Measurements from ENCODE around the gene NLRX1.
"Not testable (repeated sequence)": the region's sequence is repeated elsewhere in the genome, so short reads cannot be mapped to it uniquely, and the experiment has no call there.

The NLRX1 gene

DNA sequence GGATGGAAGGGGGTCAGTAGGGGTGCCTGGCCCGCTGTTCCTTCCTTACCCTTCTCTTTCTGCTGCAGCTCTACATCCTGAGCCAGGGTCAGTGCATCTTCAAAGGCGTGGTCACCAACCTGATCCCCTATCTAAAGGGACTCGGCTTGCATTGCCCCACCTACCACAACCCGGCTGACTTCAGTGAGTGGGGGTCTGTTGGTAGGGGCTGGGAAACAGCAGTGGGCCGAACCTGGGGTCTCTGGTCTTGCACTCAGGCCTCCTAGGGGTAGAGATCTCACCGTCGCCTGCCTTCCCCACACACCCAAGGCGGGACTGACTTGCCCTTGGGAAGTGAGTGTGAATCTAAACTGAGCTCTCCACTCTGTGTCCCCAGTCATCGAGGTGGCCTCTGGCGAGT, 12.0 kb upstream of the NLRX1 start:
- Histone ChIP-seq H3K27me3 (no peaks in the 10 kb centered on the region), H3K4me1 (no peaks in the 10 kb centered on the region), H3K4me3 (no peak overlapping the region), H3K9me3 (no peaks in the 10 kb centered on the region), H3K27ac (no peak overlapping the region), H3K36me3 (no peaks in the 10 kb centered on the region)
- no peak for DNase-seq
- intact Hi-C loops (cut with DNase I; ENCODE audit: low total_unique reads), result no loop called here
- TF ChIP-seq, protein P1, sequence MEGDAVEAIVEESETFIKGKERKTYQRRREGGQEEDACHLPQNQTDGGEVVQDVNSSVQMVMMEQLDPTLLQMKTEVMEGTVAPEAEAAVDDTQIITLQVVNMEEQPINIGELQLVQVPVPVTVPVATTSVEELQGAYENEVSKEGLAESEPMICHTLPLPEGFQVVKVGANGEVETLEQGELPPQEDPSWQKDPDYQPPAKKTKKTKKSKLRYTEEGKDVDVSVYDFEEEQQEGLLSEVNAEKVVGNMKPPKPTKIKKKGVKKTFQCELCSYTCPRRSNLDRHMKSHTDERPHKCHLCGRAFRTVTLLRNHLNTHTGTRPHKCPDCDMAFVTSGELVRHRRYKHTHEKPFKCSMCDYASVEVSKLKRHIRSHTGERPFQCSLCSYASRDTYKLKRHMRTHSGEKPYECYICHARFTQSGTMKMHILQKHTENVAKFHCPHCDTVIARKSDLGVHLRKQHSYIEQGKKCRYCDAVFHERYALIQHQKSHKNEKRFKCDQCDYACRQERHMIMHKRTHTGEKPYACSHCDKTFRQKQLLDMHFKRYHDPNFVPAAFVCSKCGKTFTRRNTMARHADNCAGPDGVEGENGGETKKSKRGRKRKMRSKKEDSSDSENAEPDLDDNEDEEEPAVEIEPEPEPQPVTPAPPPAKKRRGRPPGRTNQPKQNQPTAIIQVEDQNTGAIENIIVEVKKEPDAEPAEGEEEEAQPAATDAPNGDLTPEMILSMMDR (IDR thresholded peaks at IDR 0.05), result no peak

DNA sequence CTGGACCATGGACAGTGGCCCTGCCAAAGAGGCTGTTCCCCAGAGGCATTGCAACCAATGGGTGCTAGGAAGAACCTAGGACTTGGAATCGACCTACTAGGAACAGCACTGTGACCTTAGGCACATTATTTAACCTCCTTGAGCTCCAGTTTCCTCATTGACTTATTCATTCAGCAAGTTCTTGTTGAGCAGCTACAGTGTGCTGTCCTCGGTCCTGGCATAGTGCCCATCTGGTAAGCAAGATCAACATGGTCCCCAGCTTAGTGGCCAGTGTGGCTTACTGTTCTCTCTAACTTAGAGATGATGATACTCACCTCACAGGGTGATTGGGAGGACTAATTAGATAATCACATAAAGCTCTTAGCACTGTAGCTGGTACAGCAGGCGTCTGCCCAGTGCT, 11.5 kb upstream of the NLRX1 start:
- H3K36me3 ChIP-seq, result no peaks in the 10 kb centered on the region
- intact Hi-C loops (cut with DNase I; ENCODE audit: low total_unique reads), result no loop called here
- no peaks in the 10 kb centered on the region for H3K27me3 ChIP-seq
- TF ChIP-seq, protein P1 (IDR thresholded peaks at IDR 0.05), result no peak
- no peaks in the 10 kb centered on the region for H3K9me3 ChIP-seq
- no peak overlapping the region for H3K27ac ChIP-seq
- H3K4me1 ChIP-seq, result no peaks in the 10 kb centered on the region
- DNase-seq, result no peak
- no peak overlapping the region for H3K4me3 ChIP-seq

DNA sequence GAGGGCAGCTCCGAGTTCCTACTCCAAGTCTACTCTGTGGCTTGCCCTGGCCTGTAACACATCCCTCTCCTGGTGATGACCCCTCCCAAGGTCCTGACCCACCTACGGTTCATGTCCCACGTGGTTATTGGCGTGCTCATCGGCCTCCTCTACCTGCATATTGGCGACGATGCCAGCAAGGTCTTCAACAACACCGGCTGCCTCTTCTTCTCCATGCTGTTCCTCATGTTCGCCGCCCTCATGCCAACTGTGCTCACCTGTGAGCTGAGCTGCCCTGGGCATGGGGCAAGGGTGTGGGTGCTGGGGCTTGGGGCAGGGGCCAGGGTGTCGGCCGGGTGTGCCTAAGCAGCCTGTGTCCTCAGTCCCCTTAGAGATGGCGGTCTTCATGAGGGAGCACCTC, 10.1 kb upstream of the NLRX1 start:
- H3K36me3 ChIP-seq, result no peaks in the 10 kb centered on the region
- no peak for DNase-seq
- H3K4me3 ChIP-seq, result no peak overlapping the region
- H3K27ac ChIP-seq, result no peak overlapping the region
- TF ChIP-seq, protein P1 (IDR thresholded peaks at IDR 0.05), result no peak
- no peaks in the 10 kb centered on the region for H3K9me3 ChIP-seq
- no peaks in the 10 kb centered on the region for H3K4me1 ChIP-seq
- no peaks in the 10 kb centered on the region for H3K27me3 ChIP-seq
- intact Hi-C loops (cut with DNase I; ENCODE audit: low total_unique reads), result no loop called here

DNA sequence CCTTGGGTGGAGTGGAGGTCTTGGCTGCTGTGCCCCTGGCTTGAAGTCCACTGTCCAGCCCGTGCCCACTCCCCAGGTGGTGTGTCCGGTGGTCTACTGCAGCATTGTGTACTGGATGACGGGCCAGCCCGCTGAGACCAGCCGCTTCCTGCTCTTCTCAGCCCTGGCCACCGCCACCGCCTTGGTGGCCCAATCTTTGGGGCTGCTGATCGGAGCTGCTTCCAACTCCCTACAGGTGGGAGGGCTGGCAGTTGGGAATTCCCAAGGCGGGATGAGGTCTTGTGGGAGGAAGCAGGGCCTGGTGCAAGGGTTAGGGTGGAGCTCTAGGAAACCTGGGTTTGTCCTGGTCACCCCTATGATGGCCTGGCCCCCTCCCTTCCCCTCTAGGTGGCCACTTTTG, 8.4 kb upstream of the NLRX1 start:
- no peak for DNase-seq
- no peaks in the 10 kb centered on the region for H3K36me3 ChIP-seq
- TF ChIP-seq, protein P1 (IDR thresholded peaks at IDR 0.05), result no peak
- no peak overlapping the region for H3K4me3 ChIP-seq
- H3K27ac ChIP-seq, result no peak overlapping the region
- H3K4me1 ChIP-seq, result no peaks in the 10 kb centered on the region
- no peaks in the 10 kb centered on the region for H3K9me3 ChIP-seq
- H3K27me3 ChIP-seq, result no peaks in the 10 kb centered on the region
- intact Hi-C loops (cut with DNase I; ENCODE audit: low total_unique reads), result no loop called here

DNA sequence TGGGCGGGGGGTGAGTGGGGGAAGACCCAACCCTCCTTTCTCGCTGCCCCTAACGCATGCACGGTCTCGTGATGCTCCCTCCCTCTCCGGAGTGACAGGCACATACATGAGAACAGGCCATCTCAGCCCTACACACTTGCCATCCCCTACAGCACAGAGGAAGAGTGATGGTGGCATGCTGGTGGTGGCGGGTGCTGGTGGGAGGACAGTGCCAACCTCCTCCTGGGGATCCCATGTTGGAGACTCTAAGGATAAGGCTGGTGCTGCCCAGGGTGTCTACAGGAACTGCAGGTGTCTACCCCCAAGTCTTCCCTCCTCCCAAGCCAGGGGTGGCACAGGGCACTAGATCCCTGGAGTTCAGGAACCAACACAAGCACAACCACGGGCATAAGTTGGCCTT, 6.7 kb upstream of the NLRX1 start:
- Histone ChIP-seq H3K4me3 (no peak overlapping the region), H3K9me3 (no peaks in the 10 kb centered on the region), H3K36me3 (no peaks in the 10 kb centered on the region), H3K27ac (no peak overlapping the region), H3K27me3 (no peaks in the 10 kb centered on the region), H3K4me1 (no peaks in the 10 kb centered on the region)
- TF ChIP-seq, protein P1 (IDR thresholded peaks at IDR 0.05), result no peak
- no peak for DNase-seq
- intact Hi-C loops (cut with DNase I; ENCODE audit: low total_unique reads), result no loop called here

DNA sequence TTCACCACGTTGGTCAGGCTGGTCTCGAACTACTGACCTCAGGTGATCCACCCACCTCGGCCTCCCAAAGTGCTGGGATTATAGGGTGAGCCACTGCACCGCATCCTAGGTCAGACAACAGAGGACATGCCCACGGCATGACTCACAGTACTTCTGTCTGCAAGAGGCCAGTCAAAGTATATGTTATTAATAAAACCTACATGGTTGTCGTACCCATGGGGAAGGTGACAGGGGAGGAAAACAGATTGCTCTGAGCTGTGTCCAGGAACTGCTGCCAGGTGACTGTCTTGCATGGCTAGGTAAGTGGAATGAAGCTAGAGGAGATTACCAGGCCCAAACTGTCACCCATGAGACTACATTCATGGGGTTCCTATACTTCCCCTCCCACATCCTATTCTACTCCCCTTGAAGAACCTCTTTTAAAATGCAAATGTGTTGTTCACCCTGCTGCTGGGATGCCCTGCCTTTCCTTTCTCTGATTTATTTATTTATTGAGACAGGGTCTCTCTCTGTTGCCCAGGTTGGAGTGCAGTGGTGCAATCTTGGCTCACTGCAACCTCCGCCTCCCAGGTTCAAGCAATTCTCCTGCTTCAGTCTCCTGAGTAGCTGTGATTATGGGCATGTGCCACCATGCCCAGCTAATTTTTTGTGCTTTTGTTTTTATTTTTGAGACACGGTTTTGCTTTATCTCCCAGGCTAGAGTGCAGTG, 2.0 kb upstream of the NLRX1 start:
- intact Hi-C loops (cut with DNase I; ENCODE audit: low total_unique reads), result no loop called here

DNA sequence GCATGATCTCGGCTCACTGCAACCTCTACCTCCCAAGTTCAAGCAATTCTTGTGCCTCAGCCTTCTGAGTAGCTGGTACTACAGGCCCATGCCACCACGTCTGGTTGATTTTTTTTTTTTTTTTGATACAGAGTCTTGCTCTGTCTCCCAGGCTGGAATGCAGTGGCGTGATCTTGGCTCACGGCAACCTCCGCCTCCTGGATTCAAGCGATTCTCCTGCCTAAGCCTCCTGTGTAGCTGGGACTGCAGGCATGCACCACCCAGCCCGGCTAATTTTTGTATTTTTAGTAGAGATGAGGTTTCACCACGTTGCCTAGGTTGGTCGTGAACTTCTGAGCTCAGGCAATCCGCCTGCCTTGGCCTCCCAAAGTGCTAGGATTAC, 1.5 kb upstream of the NLRX1 start:
- H3K27me3 ChIP-seq; H3K27ac ChIP-seq; intact Hi-C loops (cut with DNase I; ENCODE audit: low total_unique reads); H3K9me3 ChIP-seq; H3K4me3 ChIP-seq; DNase-seq; H3K36me3 ChIP-seq: not testable (repeated sequence)
- H3K4me1 ChIP-seq, result peaks cover 0 to 13% (median 10%) of the 10 kb centered on the region in 4 donors

More for the DNA sequence above, 2.0 kb upstream of the NLRX1 start:
- TF ChIP-seq, protein P1 (IDR thresholded peaks at IDR 0.05), result no peak
- Histone ChIP-seq H3K27me3 (no peaks in the 10 kb centered on the region), H3K27ac (no peak overlapping the region), H3K9me3 (no peaks in the 10 kb centered on the region), H3K36me3 (no peaks in the 10 kb centered on the region), H3K4me1 (peaks cover 0 to 13% (median 10%) of the 10 kb centered on the region in 4 donors), H3K4me3 (no peak overlapping the region)
- no peak for DNase-seq
